Gastroesophageal sphincter (tissue), 3 donors: Measurements from ENCODE around the gene KCNIP3.

Experiments used
- POLR2A ChIP-seq, 2 donors: fragments of 450-650 bp; IDR thresholded peaks; one replicate each; pipeline ENCODE4 v1.6.1; 2017; ENCODE audit warnings: antibody characterized with exemption in 2 of 2, mild to moderate bottlenecking in 2 of 2, moderate library complexity in 1 of 2
- POLR2AphosphoS5 ChIP-seq: sonication (generic); formaldehyde crosslinking; IDR thresholded peaks from one replicate; pipeline ENCODE4 v1.6.1; 2017; ENCODE audit warnings: antibody characterized with exemption
- TF ChIP-seq, protein P1 (sequence below), 4 experiments: fragments of 200-600 bp in 2 of 4; fragments of 450-650 bp in 2 of 4; sonication (generic) in 1 of 4; IDR thresholded peaks; one replicate each; pipeline ENCODE4 v1.5.1; 2017 to 2019; ENCODE audit warnings: antibody characterized with exemption in 4 of 4, mild to moderate bottlenecking in 2 of 4, moderate library complexity in 2 of 4

DNA sequence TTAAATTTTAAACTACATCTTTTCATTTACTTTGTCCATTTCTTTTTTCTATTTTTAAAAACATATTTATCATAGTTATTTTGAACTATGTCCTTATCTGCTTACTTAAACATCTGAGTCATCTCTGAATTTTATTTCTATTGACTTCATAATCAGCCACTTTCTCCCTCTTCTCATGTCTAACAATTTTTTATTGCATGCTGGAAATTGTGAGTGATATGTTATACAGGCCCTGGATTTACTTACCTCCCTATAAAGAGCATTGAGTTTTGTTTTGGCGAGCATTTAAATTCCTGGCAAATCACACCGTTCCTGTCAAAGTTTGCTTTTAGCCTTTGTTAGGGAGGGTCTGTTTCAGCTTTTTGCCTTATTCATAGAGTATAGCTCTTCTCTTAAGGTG is 39.3 kb downstream of the KCNIP3 start:
- no peak for TF ChIP-seq POLR2AphosphoS5
- TF ChIP-seq POLR2A (IDR thresholded peaks at IDR 0.05): no peak
- TF ChIP-seq, protein P1, sequence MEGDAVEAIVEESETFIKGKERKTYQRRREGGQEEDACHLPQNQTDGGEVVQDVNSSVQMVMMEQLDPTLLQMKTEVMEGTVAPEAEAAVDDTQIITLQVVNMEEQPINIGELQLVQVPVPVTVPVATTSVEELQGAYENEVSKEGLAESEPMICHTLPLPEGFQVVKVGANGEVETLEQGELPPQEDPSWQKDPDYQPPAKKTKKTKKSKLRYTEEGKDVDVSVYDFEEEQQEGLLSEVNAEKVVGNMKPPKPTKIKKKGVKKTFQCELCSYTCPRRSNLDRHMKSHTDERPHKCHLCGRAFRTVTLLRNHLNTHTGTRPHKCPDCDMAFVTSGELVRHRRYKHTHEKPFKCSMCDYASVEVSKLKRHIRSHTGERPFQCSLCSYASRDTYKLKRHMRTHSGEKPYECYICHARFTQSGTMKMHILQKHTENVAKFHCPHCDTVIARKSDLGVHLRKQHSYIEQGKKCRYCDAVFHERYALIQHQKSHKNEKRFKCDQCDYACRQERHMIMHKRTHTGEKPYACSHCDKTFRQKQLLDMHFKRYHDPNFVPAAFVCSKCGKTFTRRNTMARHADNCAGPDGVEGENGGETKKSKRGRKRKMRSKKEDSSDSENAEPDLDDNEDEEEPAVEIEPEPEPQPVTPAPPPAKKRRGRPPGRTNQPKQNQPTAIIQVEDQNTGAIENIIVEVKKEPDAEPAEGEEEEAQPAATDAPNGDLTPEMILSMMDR (IDR thresholded peaks at IDR 0.05): no peak
